Erythroblast (primary cell): ENCODE data around the gene MINAR1.

Experiments used
- DNase-seq, 2 experiments: peaks; one replicate each; lab custom pipeline; 2025; lab: John Stamatoyannopoulos, UW
- GATA1 ChIP-seq: IDR thresholded peaks from 2 replicates; pipeline ENCODE4 v1.6.1; 2011; ENCODE audit warnings: low read depth, mild to moderate bottlenecking, control low read depth, low read length, moderate library complexity
- POLR2A ChIP-seq: IDR thresholded peaks from 2 replicates; pipeline ENCODE4 v1.6.1; 2011; ENCODE audit warnings: mild to moderate bottlenecking, low read length

MINAR1 gene

GRCh38 chr15:79463781-79464270 lies 31.7 kb downstream of the MINAR1 start:
- no peak for TF ChIP-seq POLR2A
- TF ChIP-seq GATA1, result no peak
- no peak for DNase-seq

GRCh38 chr15:79466488-79466887 lies 34.4 kb downstream of the MINAR1 start:
- no peak for DNase-seq
- TF ChIP-seq POLR2A (no peak), GATA1 (no peak)

DNA sequence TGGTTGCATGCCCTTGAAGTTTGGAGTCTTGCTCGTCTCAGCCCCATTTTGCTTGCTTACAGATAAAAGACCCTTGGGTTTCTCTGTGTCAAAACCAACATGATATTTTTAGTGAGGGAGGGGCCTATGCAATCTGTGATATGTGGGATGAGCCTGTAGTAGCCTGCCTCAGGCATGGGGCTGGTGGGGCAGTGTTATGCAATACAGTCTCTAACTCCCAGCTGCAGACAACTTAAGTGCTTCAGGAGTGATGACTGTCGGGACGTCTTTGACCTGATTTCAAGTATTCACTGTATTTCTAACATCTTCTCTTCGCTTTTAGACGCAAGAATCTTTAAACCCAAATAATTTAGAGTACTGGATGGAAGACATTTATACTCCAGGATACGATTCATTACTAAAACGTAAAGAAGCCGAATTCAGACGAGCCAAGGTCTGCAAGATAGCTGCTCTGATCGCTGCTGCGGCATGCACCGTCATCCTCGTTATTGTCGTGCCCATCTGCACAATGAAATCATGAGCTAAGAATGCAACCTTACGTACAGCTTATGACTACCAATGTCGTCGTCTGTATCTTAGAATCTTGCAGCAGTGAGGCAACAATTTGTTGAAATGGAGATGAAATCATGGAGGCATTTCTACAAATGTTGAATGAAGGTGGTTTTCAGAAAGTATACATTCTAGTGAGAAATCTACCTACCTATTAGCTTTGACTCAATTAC lies 35.9 kb downstream of the MINAR1 start:
- DNase-seq, result no peak
- TF ChIP-seq POLR2A (no peak), GATA1 (no peak)

DNA sequence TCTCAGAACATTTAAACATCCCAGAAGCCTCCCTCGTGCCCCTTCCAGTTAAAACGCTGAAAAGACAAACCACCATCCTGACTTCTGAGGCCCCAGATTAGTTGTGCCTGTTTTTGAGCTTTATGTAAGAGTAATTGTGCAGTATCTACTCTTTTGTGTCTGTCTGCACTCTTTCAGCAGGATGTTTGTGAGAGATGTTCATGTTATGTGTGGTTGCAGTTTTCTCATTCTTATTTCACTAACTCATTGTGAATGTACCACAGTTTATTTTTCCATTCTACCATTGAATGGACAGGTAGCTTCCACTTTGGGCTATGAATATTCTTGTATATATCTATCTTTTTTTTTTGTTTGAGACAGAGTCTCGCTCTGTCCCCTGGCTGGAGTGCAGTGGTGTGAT lies 40.3 kb downstream of the MINAR1 start:
- DNase-seq, result no peak
- TF ChIP-seq GATA1, result no peak
- no peak for TF ChIP-seq POLR2A

DNA sequence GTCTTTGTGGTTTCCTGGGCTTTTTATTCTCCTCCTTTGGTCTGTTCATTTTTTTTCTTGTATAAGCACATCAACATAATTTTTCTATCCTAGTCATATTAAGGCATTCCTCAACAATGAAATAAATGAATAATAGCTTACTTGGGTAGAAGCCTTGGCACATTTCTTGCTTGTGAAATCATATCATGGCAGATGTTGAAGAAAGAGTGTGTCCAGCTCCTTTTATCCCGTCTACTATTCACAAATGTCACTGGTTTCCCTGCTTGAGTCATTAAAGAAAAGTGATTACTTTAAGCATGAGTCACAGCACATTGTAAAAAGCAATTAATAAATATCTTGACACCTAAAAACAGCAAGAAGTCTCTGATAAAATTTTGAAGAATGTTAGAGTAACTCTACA lies 42.1 kb downstream of the MINAR1 start:
- TF ChIP-seq POLR2A (no peak), GATA1 (no peak)
- no peak for DNase-seq

GRCh38 chr15:79475306-79475705 lies 43.2 kb downstream of the MINAR1 start:
- TF ChIP-seq GATA1 (no peak), POLR2A (no peak)
- no peak for DNase-seq

- TF ChIP-seq GATA1, result no peak
- no peak for TF ChIP-seq POLR2A
- DNase-seq, result no peak
These were observed 46.0 kb downstream of the MINAR1 start for GRCh38 chr15:79478108-79478507.

DNA sequence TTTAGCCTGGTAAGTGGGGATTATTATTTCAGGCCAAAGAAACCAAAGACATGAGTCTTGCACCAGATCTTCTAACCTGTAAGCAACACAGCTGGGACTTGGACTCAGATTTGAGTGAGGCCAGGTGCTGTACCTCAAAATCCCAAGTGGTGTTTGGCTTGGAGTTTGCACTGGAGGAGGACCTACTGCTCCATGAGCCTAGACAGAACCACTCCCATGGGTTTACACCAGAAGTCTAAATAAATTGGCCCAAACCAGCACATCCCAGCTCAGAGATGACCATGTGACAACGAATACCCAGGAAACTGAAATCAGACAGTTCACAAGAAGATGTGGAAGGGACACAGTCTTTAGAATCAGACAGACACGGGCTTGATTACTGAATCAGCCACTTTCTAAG lies 47.5 kb downstream of the MINAR1 start:
- TF ChIP-seq GATA1, result no peak
- no peak for TF ChIP-seq POLR2A
- DNase-seq, result no peak

- no peak for DNase-seq
- TF ChIP-seq POLR2A, result no peak
- TF ChIP-seq GATA1, result no peak
These were observed 49.7 kb downstream of the MINAR1 start for GRCh38 chr15:79481793-79482192.
